Endothelial cell of umbilical vein (primary cell): Measurements from ENCODE around the gene ABI2. TPM values are rescaled to one million over a fixed set of nuclear protein-coding genes. Genes with fewer than 3 reads are reported as not detected.

Experiments used
- BruUV-seq: library from RNA; stranded (reverse); fragments of 400-500 nt; replicated peaks from 2 replicates; lab custom pipeline; 2021; lab: Mats Ljungman, UMichigan
- CTCF ChIA-PET: fragments of 300-600, 350-600 bp; sonication (Branson Sonifier 250); formaldehyde crosslinking; loops from one replicate; lab custom pipeline; 2021; ENCODE audit warnings: antibody characterized with exemption, inconsistent platforms; lab: Charles Lee
- POLR2A ChIA-PET: fragments of 300-600, 350-600 bp; sonication (Branson Sonifier 250); formaldehyde crosslinking; loops from one replicate; lab custom pipeline; 2021; ENCODE audit warnings: antibody characterized with exemption, inconsistent platforms; lab: Charles Lee
- DNase-seq: peaks from one replicate; pipeline ENCODE4 v3.0.0-alpha.2; 2011; ENCODE audit warnings: low read depth, low spot score
- FAIRE-seq: peaks from 2 replicates; lab custom pipeline; 2011; peaks lifted over from hg19 to GRCh38; lab: Jason Lieb, UNC
- H2AFZ ChIP-seq: 2 replicates; pipeline ENCODE4 v1.6.0; 2012; ENCODE audit warnings: low read depth, low read length, control low read depth, inconsistent platforms
- H3K27ac ChIP-seq: 2 replicates; pipeline ENCODE4 v1.5.1; 2011; ENCODE audit warnings: low read depth, mild to moderate bottlenecking, control low read depth, low read length, moderate library complexity; ENCODE audit not compliant: insufficient read depth
- H3K27me3 ChIP-seq, 2 experiments: 2 replicates each; pipeline versions ENCODE4 v1.6.0 to v1.6.1; 2011; ENCODE audit warnings: low read length in 2 of 2, mixed read lengths in 1 of 2; ENCODE audit not compliant: control insufficient read depth in 2 of 2, insufficient read depth in 2 of 2
- H3K36me3 ChIP-seq, 2 experiments: 2 replicates in 1 of 2; 3 replicates in 1 of 2; pipeline ENCODE4 v1.5.1; 2011; ENCODE audit warnings: low read length in 2 of 2, mild to moderate bottlenecking in 1 of 2, moderate library complexity in 1 of 2; ENCODE audit not compliant: control insufficient read depth in 2 of 2, insufficient read depth in 2 of 2; ENCODE audit errors: extremely low read depth in 1 of 2
- H3K4me1 ChIP-seq: 3 replicates; pipeline ENCODE4 v1.5.1; 2011; ENCODE audit warnings: mild to moderate bottlenecking, low read length; ENCODE audit not compliant: control insufficient read depth, insufficient read depth; ENCODE audit errors: extremely low read depth
- H3K4me2 ChIP-seq: 2 replicates; pipeline ENCODE4 v1.6.1; 2011; ENCODE audit warnings: low read length, control low read depth, mixed read lengths; ENCODE audit not compliant: insufficient read depth
- H3K4me3 ChIP-seq, 3 experiments: fragments of 200-600 bp in 1 of 3; sonication (generic), shearing (Covaris generic) in 1 of 3; replicated peaks in 1 of 3; 2 replicates each; pipeline ENCODE4 v1.5.1; 2011 to 2016; ENCODE audit warnings: control low read depth in 3 of 3, low read length in 3 of 3, mild to moderate bottlenecking in 2 of 3, inconsistent platforms in 1 of 3, low read depth in 1 of 3, moderate library complexity in 1 of 3; ENCODE audit not compliant: insufficient read depth in 1 of 3
- H3K79me2 ChIP-seq: 2 replicates; pipeline ENCODE4 v1.6.0; 2012; ENCODE audit warnings: low read length, inconsistent platforms; ENCODE audit not compliant: control insufficient read depth, insufficient read depth
- H3K9ac ChIP-seq: replicated peaks from 2 replicates; pipeline ENCODE3; 2011; ENCODE audit warnings: low read length, control low read depth; ENCODE audit not compliant: insufficient read depth; ENCODE audit errors: extremely low read depth
- H3K9me1 ChIP-seq: replicated peaks from 3 replicates; pipeline ENCODE4 v1.6.0; 2011; ENCODE audit warnings: mild to moderate bottlenecking, low read length; ENCODE audit not compliant: control insufficient read depth, insufficient read depth; ENCODE audit errors: extremely low read depth
- H3K9me3 ChIP-seq: replicated peaks from 2 replicates; pipeline ENCODE4 v1.5.1; 2012; ENCODE audit warnings: low read length, inconsistent platforms; ENCODE audit not compliant: control insufficient read depth, insufficient read depth
- H4K20me1 ChIP-seq: replicated peaks from 2 replicates; pipeline ENCODE3; 2011; ENCODE audit warnings: mild to moderate bottlenecking, low read length; ENCODE audit not compliant: control insufficient read depth, insufficient read depth; ENCODE audit errors: extremely low read depth
- CTCF ChIP-seq, 2 donors: IDR thresholded peaks; 1 replicate in 1 of 2; 2 replicates in 1 of 2; pipeline ENCODE4 v1.5.1; 2011; ENCODE audit warnings: low read length in 2 of 2, mild to moderate bottlenecking in 2 of 2, moderate library complexity in 2 of 2, control low read depth in 1 of 2, inconsistent platforms in 1 of 2, low read depth in 1 of 2; ENCODE audit not compliant: insufficient read depth in 1 of 2; ENCODE audit errors: extremely low read depth in 1 of 2
- EZH2 ChIP-seq: IDR thresholded peaks from 2 replicates; pipeline ENCODE4 v1.6.1; 2012; ENCODE audit warnings: borderline replicate concordance, low read depth, mild to moderate bottlenecking, moderate library complexity, low read length, inconsistent platforms; ENCODE audit not compliant: severe bottlenecking
- FOS ChIP-seq: IDR thresholded peaks from 2 replicates; pipeline ENCODE4 v1.6.1; 2011; ENCODE audit warnings: mild to moderate bottlenecking, low read length, moderate library complexity, borderline replicate concordance; ENCODE audit not compliant: insufficient read depth
- GATA2 ChIP-seq: IDR thresholded peaks from 2 replicates; pipeline ENCODE4 v1.7.0; 2011; ENCODE audit warnings: low read depth, mild to moderate bottlenecking, moderate library complexity, mixed read lengths, low read length; ENCODE audit not compliant: insufficient read length, insufficient read depth
- JUN ChIP-seq: IDR thresholded peaks from 2 replicates; pipeline ENCODE4 v1.6.1; 2011; ENCODE audit warnings: borderline replicate concordance, low read depth; ENCODE audit not compliant: insufficient read length, insufficient read depth
- MAX ChIP-seq: IDR thresholded peaks from 2 replicates; pipeline ENCODE4 v1.6.1; 2011; ENCODE audit not compliant: insufficient read depth, insufficient read length
- MYC ChIP-seq: IDR thresholded peaks from one replicate; pipeline ENCODE4 v1.6.1; 2011; ENCODE audit warnings: mild to moderate bottlenecking, low read depth, low read length
- POLR2A ChIP-seq: IDR thresholded peaks from 2 replicates; pipeline ENCODE4 v1.6.1; 2012; ENCODE audit warnings: low read depth, mild to moderate bottlenecking, control low read depth, low read length
- POLR2AphosphoS5 ChIP-seq: IDR thresholded peaks from 2 replicates; pipeline ENCODE4 v1.6.1; 2012; ENCODE audit warnings: low read depth, mild to moderate bottlenecking, control low read depth, low read length, moderate library complexity; ENCODE audit not compliant: insufficient read depth
- dilution Hi-C: fragments of 300-500 bp; cut with MboI; formaldehyde crosslinking; loops from one replicate; pipeline ENCODE4 v1.15.0; 2019; ENCODE audit warnings: low sequenced_read_pairs; ENCODE audit not compliant: extremely low pct_ligation_motif_present
- intact Hi-C: fragments of 100-400 bp; cut with micrococcal nuclease; formaldehyde crosslinking; loops from one replicate; pipeline ENCODE4 v1.10.0; 2022
- polyA plus RNA-seq, 4 experiments: library from polyadenylated mRNA; depleted of rRNA in 3 of 4; stranded (reverse) in 3 of 4; unstranded in 1 of 4; fragments of >200 nt; gene quantifications; 2 replicates each; pipeline versions ENCODE4 v1.2.1 to v1.2.3, GENCODE V29; 2011 to 2012; ENCODE audit warnings: missing spikeins in 1 of 4
- total RNA-seq: library from RNA; stranded (reverse); gene quantifications from 2 replicates; pipeline ENCODE4 v1.2.3, GENCODE V29; 2021

ABI2 gene
- total and polyA plus RNA-seq, 2 donors (not counting 3 experiments of a cell fraction or from before 2014, with no cell fraction given) = 35.7 to 61.0 TPM

- Histone ChIP-seq H3K9me1 (no peaks in the 10 kb centered on the region), H3K4me2 (no peak overlapping the region), H3K4me3 (no peak overlapping the region), H3K27me3 (no peaks in the 10 kb centered on the region), H3K4me1 (peaks cover 13% of the 10 kb centered on the region), H3K27ac (no peak overlapping the region), H3K79me2 (peaks cover 38% of the 10 kb centered on the region), H3K9me3 (no peaks in the 10 kb centered on the region), H2AFZ (no peak overlapping the region), H4K20me1 (no peaks in the 10 kb centered on the region), H3K36me3 (peaks cover 5 to 10% of the 10 kb centered on the region in 2 experiments), H3K9ac (no peak overlapping the region)
- POLR2A ChIA-PET = no interaction called here
- peak; percentile 12 for FAIRE-seq
- intact Hi-C loops (loop anchor here (5.0 kb wide), 1 partner anchor 111 kb away; the partner anchor contains the start of gene ABI2), dilution Hi-C loops (no loop called here)
- no peak for DNase-seq
- TF ChIP-seq POLR2AphosphoS5 (no peak), MAX (no peak), GATA2 (no peak), CTCF (IDR thresholded peaks at IDR 0.05; ENCODE audit: extremely low read depth in 1 of 2, insufficient read depth in 1 of 2, low read depth in 1 of 2, low read length in 2 of 2) (no peak), FOS (no peak), JUN (no peak), POLR2A (no peak), EZH2 (no peak), MYC (no peak)
- no TSS peak for BruUV-seq
- CTCF ChIA-PET = interaction anchor here (0.7 to 1.5 kb wide), 5 partner anchors 9 to 377 kb away, joined by 3 to 4 read pairs (median 3); no protein-coding TSS in a partner anchor
These were observed 110.3 kb downstream of the ABI2 start for GRCh38 chr2:203438528-203438927.
